Gastrocnemius medialis (tissue), 4 donors: ENCODE data around the gene PSTPIP1.

Experiments
- POLR2A ChIP-seq, 2 donors: fragments of 450-650 bp; IDR thresholded peaks; one replicate each; pipeline ENCODE4 v1.6.1; 2017; ENCODE audit warnings: antibody characterized with exemption in 2 of 2, mild to moderate bottlenecking in 2 of 2, moderate library complexity in 2 of 2
- TF ChIP-seq, protein P1 (sequence below), 5 experiments: fragments of 450-650 bp in 3 of 5; fragments of 200-600 bp in 2 of 5; sonication (generic) in 2 of 5; IDR thresholded peaks in 4 of 5; conservative IDR thresholded peaks in 1 of 5; 1 replicate in 4 of 5; 2 replicates in 1 of 5; pipeline ENCODE4 v1.5.1; 2016 to 2019; ENCODE audit warnings: antibody characterized with exemption in 5 of 5, mild to moderate bottlenecking in 3 of 5, moderate library complexity in 3 of 5

DNA sequence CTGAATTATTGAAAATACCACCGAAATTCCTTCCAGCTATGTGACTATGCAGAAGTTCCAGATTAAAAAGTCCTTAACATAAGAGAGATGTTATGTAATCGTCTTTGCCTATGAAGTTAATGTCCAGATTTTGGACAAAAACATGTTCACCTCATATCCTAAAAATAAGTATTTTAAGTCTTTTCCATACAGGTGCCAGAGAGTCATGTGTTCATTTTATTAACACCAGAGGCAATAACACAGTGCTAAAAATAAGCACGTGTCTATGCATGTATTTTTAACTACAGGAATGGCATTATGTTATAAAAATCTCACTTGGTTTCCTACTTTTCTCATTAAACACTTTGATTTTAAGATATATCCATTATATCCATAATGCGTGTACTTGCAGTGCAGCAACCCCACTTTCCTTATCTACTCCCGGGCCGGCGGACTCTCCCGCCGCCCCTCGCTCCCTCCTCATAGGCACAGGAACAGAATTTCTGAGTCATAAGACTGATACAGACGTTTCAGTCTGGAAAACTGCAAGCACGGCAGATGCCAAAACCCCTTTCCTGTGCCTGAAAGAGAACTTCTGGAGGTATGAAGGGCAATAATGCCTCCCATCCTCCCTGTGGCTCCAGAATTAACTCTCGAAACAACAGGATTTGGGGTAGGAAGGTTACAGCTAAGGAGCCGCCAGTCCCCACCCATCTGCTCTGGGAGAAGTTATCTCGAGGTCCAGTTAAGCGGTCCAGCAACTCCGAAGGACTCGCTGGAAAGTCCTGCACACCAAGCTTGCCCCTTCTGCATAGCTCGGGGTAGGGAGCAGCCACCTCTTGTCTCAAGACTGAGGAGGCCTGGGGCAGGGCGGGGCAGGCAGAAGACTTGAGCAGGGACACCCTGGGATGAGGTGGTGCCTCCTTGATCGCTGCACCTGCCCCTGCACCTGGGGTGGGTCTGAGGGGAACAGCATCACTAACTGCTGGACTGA lies 22.3 kb upstream of the PSTPIP1 start:
- TF ChIP-seq, protein P1, sequence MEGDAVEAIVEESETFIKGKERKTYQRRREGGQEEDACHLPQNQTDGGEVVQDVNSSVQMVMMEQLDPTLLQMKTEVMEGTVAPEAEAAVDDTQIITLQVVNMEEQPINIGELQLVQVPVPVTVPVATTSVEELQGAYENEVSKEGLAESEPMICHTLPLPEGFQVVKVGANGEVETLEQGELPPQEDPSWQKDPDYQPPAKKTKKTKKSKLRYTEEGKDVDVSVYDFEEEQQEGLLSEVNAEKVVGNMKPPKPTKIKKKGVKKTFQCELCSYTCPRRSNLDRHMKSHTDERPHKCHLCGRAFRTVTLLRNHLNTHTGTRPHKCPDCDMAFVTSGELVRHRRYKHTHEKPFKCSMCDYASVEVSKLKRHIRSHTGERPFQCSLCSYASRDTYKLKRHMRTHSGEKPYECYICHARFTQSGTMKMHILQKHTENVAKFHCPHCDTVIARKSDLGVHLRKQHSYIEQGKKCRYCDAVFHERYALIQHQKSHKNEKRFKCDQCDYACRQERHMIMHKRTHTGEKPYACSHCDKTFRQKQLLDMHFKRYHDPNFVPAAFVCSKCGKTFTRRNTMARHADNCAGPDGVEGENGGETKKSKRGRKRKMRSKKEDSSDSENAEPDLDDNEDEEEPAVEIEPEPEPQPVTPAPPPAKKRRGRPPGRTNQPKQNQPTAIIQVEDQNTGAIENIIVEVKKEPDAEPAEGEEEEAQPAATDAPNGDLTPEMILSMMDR (IDR thresholded peaks at IDR 0.05 in 4 of 5, conservative IDR thresholded peaks at IDR 0.05 in 1 of 5): no peak
- TF ChIP-seq POLR2A (IDR thresholded peaks at IDR 0.05): no peak
